Activated CD4-positive, alpha-beta T cell treated with anti-CD3 and anti-CD28 coated beads for 36 hours (primary cell): ENCODE measurements around the gene SNTN. TPM values are rescaled to one million over a fixed set of nuclear protein-coding genes. Genes with fewer than 3 reads are reported as not detected.

Experiments used
- ATAC-seq: fragments of 200-7000 bp; cut with Tn5 transposase; one replicate; pipeline ENCODE4 v1.10.0; 2021; ENCODE audit warnings: mild to moderate bottlenecking, moderate library complexity
- CTCF ChIA-PET: fragments of 350-600 bp; sonication (Branson Sonifier 250); formaldehyde crosslinking; loops from one replicate; lab custom pipeline; 2021; ENCODE audit warnings: antibody characterized with exemption; lab: Charles Lee
- POLR2A ChIA-PET: fragments of 350-600 bp; sonication (Branson Sonifier 250); formaldehyde crosslinking; loops from one replicate; lab custom pipeline; 2021; ENCODE audit warnings: antibody characterized with exemption, inconsistent platforms; lab: Charles Lee
- DNase-seq: peaks from one replicate; pipeline ENCODE4 v3.0.0-alpha.2; 2020
- H3K27ac Mint-ChIP-seq: one replicate; pipeline ENCODE4 v1.8.0; 2021; ENCODE audit warnings: mixed read lengths
- H3K27me3 Mint-ChIP-seq: one replicate; pipeline ENCODE4 v1.8.0; 2021; ENCODE audit warnings: mixed read lengths
- H3K36me3 Mint-ChIP-seq: one replicate; pipeline ENCODE4 v1.8.0; 2021; ENCODE audit warnings: low read depth, mixed read lengths
- H3K4me1 Mint-ChIP-seq: one replicate; pipeline ENCODE4 v1.8.0; 2021; ENCODE audit warnings: mixed read lengths
- H3K4me3 Mint-ChIP-seq: one replicate; pipeline ENCODE4 v1.8.0; 2021; ENCODE audit warnings: mild to moderate bottlenecking, moderate library complexity, mixed read lengths
- H3K9me3 Mint-ChIP-seq: one replicate; pipeline ENCODE4 v1.8.0; 2021; ENCODE audit warnings: low read depth, mixed read lengths
- intact Hi-C, 2 experiments: fragments of 100-400 bp; cut with DNase I in 1 of 2; cut with micrococcal nuclease in 1 of 2; formaldehyde crosslinking; loops; one replicate each; pipeline versions ENCODE4 v1.14.2 to v1.15.1; 2022 to 2024; cut with DNase I, micrococcal nuclease
- total RNA-seq, 2 experiments: library from RNA; stranded (reverse); gene quantifications; one replicate each; pipeline ENCODE4 v1.2.3, GENCODE V29; 2021

SNTN gene
- not detected for total RNA-seq

- no peak for DNase-seq
- POLR2A ChIA-PET, result no interaction called here
- no peaks in the 10 kb centered on the region for H3K36me3 Mint-ChIP-seq
- ATAC-seq, result no peak
- no peaks in the 10 kb centered on the region for H3K4me1 Mint-ChIP-seq
- CTCF ChIA-PET, result no interaction called here
- no peaks in the 10 kb centered on the region for H3K27me3 Mint-ChIP-seq
- no peak within 1 kb of the TSS for H3K4me3 Mint-ChIP-seq
- H3K27ac Mint-ChIP-seq, result no peak within 1 kb of the TSS
- intact Hi-C loops, result no loop called here
- H3K9me3 Mint-ChIP-seq, result no peaks in the 10 kb centered on the region
Observed at GRCh38 chr3:63652066-63652725, at the start of gene SNTN. TSS of gene SNTN (plus strand) at chr3:63652675. CDS start at chr3:63652688, 13 bp downstream.

- Mint-ChIP-seq H3K9me3 (no peaks in the 10 kb centered on the region), H3K27me3 (no peaks in the 10 kb centered on the region), H3K4me1 (no peaks in the 10 kb centered on the region), H3K36me3 (no peaks in the 10 kb centered on the region), H3K4me3 (no peak overlapping the region), H3K27ac (no peak overlapping the region)
- ChIA-PET CTCF (no interaction called here), POLR2A (no interaction called here)
- intact Hi-C loops, result no loop called here
- DNase-seq, result no peak
- ATAC-seq, result no peak
Observed at GRCh38 chr3:63607716-63608115, 44.8 kb upstream of the SNTN start.

- intact Hi-C loops, result no loop called here
- no peaks in the 10 kb centered on the region for H3K36me3 Mint-ChIP-seq
Observed at GRCh38 chr3:63609408-63609807, 43.1 kb upstream of the SNTN start.

GRCh38 chr3:63609834-63610233, 42.6 kb upstream of the SNTN start:
- no peak for DNase-seq

More at GRCh38 chr3:63609408-63609807, 43.1 kb upstream of the SNTN start:
- no peak for DNase-seq
- H3K4me3 Mint-ChIP-seq, result no peak overlapping the region
- no peak overlapping the region for H3K27ac Mint-ChIP-seq
- no peaks in the 10 kb centered on the region for H3K27me3 Mint-ChIP-seq
- H3K4me1 Mint-ChIP-seq, result no peaks in the 10 kb centered on the region
- POLR2A ChIA-PET, result interaction anchor here (0.7 kb wide), 1 partner anchor 118 kb away, joined by 4 read pairs; no protein-coding TSS in a partner anchor
- no peak for ATAC-seq
- CTCF ChIA-PET, result no interaction called here
- no peaks in the 10 kb centered on the region for H3K9me3 Mint-ChIP-seq

GRCh38 chr3:63611382-63611781, 41.1 kb upstream of the SNTN start:
- ATAC-seq (no peak), DNase-seq (no peak)
- H3K27ac Mint-ChIP-seq, result no peak overlapping the region
- CTCF ChIA-PET, result no interaction called here
- POLR2A ChIA-PET, result no interaction called here
- H3K9me3 Mint-ChIP-seq, result no peaks in the 10 kb centered on the region
- H3K4me1 Mint-ChIP-seq, result no peaks in the 10 kb centered on the region
- H3K4me3 Mint-ChIP-seq, result no peak overlapping the region
- intact Hi-C loops, result no loop called here
- no peaks in the 10 kb centered on the region for H3K27me3 Mint-ChIP-seq
- no peaks in the 10 kb centered on the region for H3K36me3 Mint-ChIP-seq

More at GRCh38 chr3:63609834-63610233, 42.6 kb upstream of the SNTN start:
- ChIA-PET POLR2A (interaction anchor here (0.7 kb wide), 1 partner anchor 117 kb away, joined by 4 read pairs; no protein-coding TSS in a partner anchor), CTCF (no interaction called here)
- intact Hi-C loops, result no loop called here
- Mint-ChIP-seq H3K27ac (no peak overlapping the region), H3K27me3 (no peaks in the 10 kb centered on the region), H3K4me1 (no peaks in the 10 kb centered on the region), H3K9me3 (no peaks in the 10 kb centered on the region), H3K4me3 (no peak overlapping the region), H3K36me3 (no peaks in the 10 kb centered on the region)
- ATAC-seq, result no peak

- POLR2A ChIA-PET, result no interaction called here
- Mint-ChIP-seq H3K36me3 (no peaks in the 10 kb centered on the region), H3K27me3 (no peaks in the 10 kb centered on the region), H3K27ac (no peak overlapping the region), H3K4me3 (no peak overlapping the region), H3K4me1 (no peaks in the 10 kb centered on the region), H3K9me3 (no peaks in the 10 kb centered on the region)
- DNase-seq (no peak), ATAC-seq (no peak)
- intact Hi-C loops, result no loop called here
- CTCF ChIA-PET, result no interaction called here
Observed at GRCh38 chr3:63613561-63613960, 38.9 kb upstream of the SNTN start.

- CTCF ChIA-PET, result no interaction called here
- Mint-ChIP-seq H3K9me3 (no peaks in the 10 kb centered on the region), H3K4me1 (no peaks in the 10 kb centered on the region), H3K27ac (no peak overlapping the region), H3K4me3 (no peak overlapping the region), H3K27me3 (no peaks in the 10 kb centered on the region), H3K36me3 (no peaks in the 10 kb centered on the region)
- POLR2A ChIA-PET, result no interaction called here
- no peak for ATAC-seq
- intact Hi-C loops, result no loop called here
- no peak for DNase-seq
Observed at GRCh38 chr3:63617391-63617790, 35.1 kb upstream of the SNTN start.

- no peaks in the 10 kb centered on the region for H3K36me3 Mint-ChIP-seq
- intact Hi-C loops, result no loop called here
- POLR2A ChIA-PET, result interaction anchor here (0.7 kb wide), 1 partner anchor 452 kb away, joined by 4 read pairs; no protein-coding TSS in a partner anchor
- H3K27me3 Mint-ChIP-seq, result no peaks in the 10 kb centered on the region
- H3K27ac Mint-ChIP-seq, result no peak overlapping the region
- H3K4me1 Mint-ChIP-seq, result no peaks in the 10 kb centered on the region
- CTCF ChIA-PET, result no interaction called here
- DNase-seq (no peak), ATAC-seq (no peak)
- no peak overlapping the region for H3K4me3 Mint-ChIP-seq
- H3K9me3 Mint-ChIP-seq, result no peaks in the 10 kb centered on the region
Observed at GRCh38 chr3:63624941-63625560, 27.4 kb upstream of the SNTN start.

- H3K36me3 Mint-ChIP-seq, result no peaks in the 10 kb centered on the region
- intact Hi-C loops, result no loop called here
Observed at GRCh38 chr3:63631670-63632069, 20.8 kb upstream of the SNTN start.

GRCh38 chr3:63635186-63635585, 17.3 kb upstream of the SNTN start:
- H3K36me3 Mint-ChIP-seq, result no peaks in the 10 kb centered on the region
- no peaks in the 10 kb centered on the region for H3K4me1 Mint-ChIP-seq
- no peak overlapping the region for H3K27ac Mint-ChIP-seq
- peaks cover 6% of the 10 kb centered on the region for H3K9me3 Mint-ChIP-seq
- CTCF ChIA-PET, result no interaction called here
- DNase-seq (no peak), ATAC-seq (no peak)
- POLR2A ChIA-PET, result no interaction called here
- intact Hi-C loops, result no loop called here
- no peak overlapping the region for H3K4me3 Mint-ChIP-seq
- H3K27me3 Mint-ChIP-seq, result peaks cover 7% of the 10 kb centered on the region

More at GRCh38 chr3:63631670-63632069, 20.8 kb upstream of the SNTN start:
- H3K27ac Mint-ChIP-seq, result no peak overlapping the region
- CTCF ChIA-PET, result no interaction called here
- H3K9me3 Mint-ChIP-seq, result no peaks in the 10 kb centered on the region
- ATAC-seq, result no peak
- POLR2A ChIA-PET, result no interaction called here
- no peaks in the 10 kb centered on the region for H3K4me1 Mint-ChIP-seq
- no peak overlapping the region for H3K4me3 Mint-ChIP-seq
- H3K27me3 Mint-ChIP-seq, result peaks cover 6% of the 10 kb centered on the region
- no peak for DNase-seq

GRCh38 chr3:63639806-63640205, 12.7 kb upstream of the SNTN start:
- intact Hi-C loops, result no loop called here
- ATAC-seq (no peak), DNase-seq (no peak)
- CTCF ChIA-PET, result no interaction called here
- no peak overlapping the region for H3K27ac Mint-ChIP-seq
- no peak overlapping the region for H3K4me3 Mint-ChIP-seq
- H3K4me1 Mint-ChIP-seq, result no peaks in the 10 kb centered on the region
- POLR2A ChIA-PET, result no interaction called here
- H3K9me3 Mint-ChIP-seq, result peaks cover 11% of the 10 kb centered on the region
- peaks cover 4% of the 10 kb centered on the region for H3K27me3 Mint-ChIP-seq
- no peaks in the 10 kb centered on the region for H3K36me3 Mint-ChIP-seq

GRCh38 chr3:63642488-63642887, 10.0 kb upstream of the SNTN start:
- no peak overlapping the region for H3K4me3 Mint-ChIP-seq
- H3K36me3 Mint-ChIP-seq, result no peaks in the 10 kb centered on the region
- H3K4me1 Mint-ChIP-seq, result no peaks in the 10 kb centered on the region
- intact Hi-C loops, result no loop called here
- DNase-seq (no peak), ATAC-seq (no peak)
- H3K27me3 Mint-ChIP-seq, result peaks cover 4% of the 10 kb centered on the region
- peaks cover 9% of the 10 kb centered on the region for H3K9me3 Mint-ChIP-seq
- POLR2A ChIA-PET, result no interaction called here
- no peak overlapping the region for H3K27ac Mint-ChIP-seq
- CTCF ChIA-PET, result no interaction called here
